PC-9 (cell line): Measurements from ENCODE around the gene COG5.
A peak's percentile ranks its signal among the peaks of the same experiment; 100 is the strongest.

Experiments used
- CTCF ChIP-seq: fragments of 200-600 bp; sonication (generic); conservative IDR thresholded peaks from 2 replicates; pipeline ENCODE4 v1.6.1; 2017; ENCODE audit warnings: mixed run types, antibody characterized with exemption, mild to moderate bottlenecking, moderate library complexity
- EZH2 ChIP-seq: fragments of 200-600 bp; sonication (generic); IDR thresholded peaks from 2 replicates; pipeline ENCODE4 v1.8.0; 2017; ENCODE audit warnings: antibody characterized with exemption, low read depth

- TF ChIP-seq CTCF = peak; percentile 15; the same call in 1 of the 2 replicates
- no peak for TF ChIP-seq EZH2
Observed at GRCh38 chr7:107194052-107194451, 369.7 kb downstream of the COG5 start.
